ENCODE data around the gene KRT4. TPM values are rescaled to one million over a fixed set of nuclear protein-coding genes. Genes with fewer than 3 reads are reported as not detected.

KRT4 gene
- total and polyA plus RNA-seq, 12 donors = 2.5 TPM; not detected in 11

- peaks cover 0 to 47% (median 29%) of the 10 kb centered on the region in 7 donors for H3K27me3 ChIP-seq
- no peaks in the 10 kb centered on the region for H3K9me3 ChIP-seq
- 84 to 88% methylated on average over 4 of the region's 4 CpGs for WGBS, 2 donors
- H3K36me3 ChIP-seq = no peaks in the 10 kb centered on the region
- ATAC-seq = no peak
- intact Hi-C loops (cut with DNase I) = no loop called here
- H3K27ac ChIP-seq = no peak overlapping the region
- no peaks in the 10 kb centered on the region for H3K4me1 ChIP-seq
- TF ChIP-seq CTCF (IDR thresholded peaks at IDR 0.05) = no peak
- DNase-seq = no peak
- H3K4me3 ChIP-seq = no peak overlapping the region
These were observed 7.3 kb upstream of the KRT4 start for GRCh38 chr12:52821071-52821730.

- DNase-seq (no peak), ATAC-seq (no peak)
- 90 to 91% methylated on average over 6 of the region's 6 CpGs for WGBS, 2 donors
- no peaks in the 10 kb centered on the region for H3K4me1 ChIP-seq
- no peaks in the 10 kb centered on the region for H3K36me3 ChIP-seq
- no peak overlapping the region for H3K4me3 ChIP-seq
- H3K9me3 ChIP-seq = no peaks in the 10 kb centered on the region
- intact Hi-C loops (cut with DNase I) = no loop called here
- peaks cover 0 to 47% (median 29%) of the 10 kb centered on the region in 7 donors for H3K27me3 ChIP-seq
- no peak for TF ChIP-seq CTCF (IDR thresholded peaks at IDR 0.05)
- H3K27ac ChIP-seq = no peak overlapping the region
These were observed 6.6 kb upstream of the KRT4 start for GRCh38 chr12:52820521-52820920.

- Histone ChIP-seq H3K4me3 (no peak overlapping the region), H3K27me3 (peaks cover 0 to 47% (median 29%) of the 10 kb centered on the region in 7 donors), H3K27ac (no peak overlapping the region), H3K36me3 (no peaks in the 10 kb centered on the region), H3K4me1 (no peaks in the 10 kb centered on the region), H3K9me3 (no peaks in the 10 kb centered on the region)
- WGBS, 2 donors = 70 to 76% methylated on average over 7 of the region's 7 CpGs
- no peak for ATAC-seq
- no peak for DNase-seq
- no peak for TF ChIP-seq CTCF (IDR thresholded peaks at IDR 0.05)
- intact Hi-C loops (cut with DNase I) = no loop called here
These were observed 6.0 kb upstream of the KRT4 start for GRCh38 chr12:52819731-52820510.

- Histone ChIP-seq H3K36me3 (no peaks in the 10 kb centered on the region), H3K27ac (no peak overlapping the region), H3K27me3 (peaks cover 0 to 49% (median 29%) of the 10 kb centered on the region in 7 donors), H3K4me3 (no peak overlapping the region), H3K4me1 (peaks cover 0 to 5% (median 0%) of the 10 kb centered on the region in 9 donors), H3K9me3 (no peaks in the 10 kb centered on the region)
- no peak for DNase-seq
- TF ChIP-seq CTCF (IDR thresholded peaks at IDR 0.05) = no peak
- intact Hi-C loops (cut with DNase I) = no loop called here
- ATAC-seq = no peak
- 61 to 70% methylated on average over 7 of the region's 7 CpGs for WGBS, 2 donors
These were observed 5.0 kb upstream of the KRT4 start for GRCh38 chr12:52818887-52819420.

All from heart right ventricle (tissue), 16 donors.